ENCODE measurements around the gene MAPK1. TPM values are rescaled to one million over a fixed set of nuclear protein-coding genes. Genes with fewer than 3 reads are reported as not detected.
"Not testable (repeated sequence)": the region's sequence is repeated elsewhere in the genome, so short reads cannot be mapped to it uniquely, and the experiment has no call there.

MAPK1 gene
- total RNA-seq, result 100 to 1,000 TPM in 1 of 4 donors, 10 to 100 TPM in 3; 45.3 to 122 (median 75.2) TPM

- Histone ChIP-seq H3K4me3 (peak within 1 kb of the TSS; percentile 85 to 95), H3K27me3 (no peaks in the 10 kb centered on the region), H3K36me3 (no peaks in the 10 kb centered on the region), H3K27ac (peak within 1 kb of the TSS; percentile 84 to 86), H3K4me1 (no peaks in the 10 kb centered on the region), H3K9me3 (no peaks in the 10 kb centered on the region)
- intact Hi-C loops (cut with DNase I; ENCODE audit: low total_unique reads), result no loop called here
- TF ChIP-seq POLR2A (IDR thresholded peaks at IDR 0.05) (peak; percentile 63 to 87), CTCF (IDR thresholded peaks at IDR 0.05) (peak in 3 of 4 experiments; percentile 18 to 45 (median 36))
- DNase-seq, result peak; percentile 89 to 93
Measured at GRCh38 chr22:21867528-21868266, at the start of gene MAPK1. Gene MAPK1 (minus strand): TSS chr22:21867645. CDS start chr22:21867440, 205 bp downstream.

- Histone ChIP-seq H3K27ac (no peak overlapping the region), H3K36me3 (no peaks in the 10 kb centered on the region), H3K9me3 (no peaks in the 10 kb centered on the region), H3K27me3 (no peaks in the 10 kb centered on the region), H3K4me3 (no peak overlapping the region), H3K4me1 (peaks cover 0 to 12% of the 10 kb centered on the region in 2 donors)
- intact Hi-C loops (cut with DNase I; ENCODE audit: low total_unique reads), result no loop called here
- TF ChIP-seq POLR2A (IDR thresholded peaks at IDR 0.05) (no peak), CTCF (IDR thresholded peaks at IDR 0.05) (no peak)
- DNase-seq, result no peak
Measured at GRCh38 chr22:21916309-21916918, 49.0 kb upstream of the MAPK1 start.

- TF ChIP-seq CTCF (IDR thresholded peaks at IDR 0.05) (no peak), POLR2A (IDR thresholded peaks at IDR 0.05) (no peak)
- no peak for DNase-seq
- Histone ChIP-seq H3K9me3 (no peaks in the 10 kb centered on the region), H3K4me1 (peaks cover 0 to 12% of the 10 kb centered on the region in 2 donors), H3K27ac (no peak overlapping the region), H3K36me3 (no peaks in the 10 kb centered on the region), H3K27me3 (no peaks in the 10 kb centered on the region), H3K4me3 (no peak overlapping the region)
- intact Hi-C loops (cut with DNase I; ENCODE audit: low total_unique reads), result no loop called here
Measured at GRCh38 chr22:21915624-21916308, 48.3 kb upstream of the MAPK1 start.

GRCh38 chr22:21914033-21914642 lies 46.7 kb upstream of the MAPK1 start:
- H3K27ac ChIP-seq; DNase-seq; H3K36me3 ChIP-seq; H3K27me3 ChIP-seq; H3K4me3 ChIP-seq; intact Hi-C loops (cut with DNase I; ENCODE audit: low total_unique reads); H3K9me3 ChIP-seq: not testable (repeated sequence)
- peaks cover 0 to 12% of the 10 kb centered on the region in 2 donors for H3K4me1 ChIP-seq

- H3K4me1 ChIP-seq; H3K4me3 ChIP-seq; H3K27ac ChIP-seq; H3K9me3 ChIP-seq; DNase-seq; H3K36me3 ChIP-seq; H3K27me3 ChIP-seq; intact Hi-C loops (cut with DNase I; ENCODE audit: low total_unique reads): not testable (repeated sequence)
Measured at GRCh38 chr22:21910367-21910766, 42.9 kb upstream of the MAPK1 start.

All from uterus (tissue), 4 donors.